Testis (tissue), 2 donors: ENCODE results near the gene DELE1.

Experiments
- POLR2A ChIP-seq: fragments of 450-650 bp; IDR thresholded peaks from one replicate; pipeline ENCODE4 v1.6.1; 2017; ENCODE audit warnings: antibody characterized with exemption, mild to moderate bottlenecking, moderate library complexity
- TF ChIP-seq, protein P1 (sequence below), 3 experiments: fragments of 450-650 bp in 2 of 3; fragments of 200-600 bp in 1 of 3; sonication (generic) in 1 of 3; IDR thresholded peaks; one replicate each; pipeline ENCODE4 v1.5.1; 2016 to 2019; ENCODE audit warnings: antibody characterized with exemption in 3 of 3, mild to moderate bottlenecking in 2 of 3, moderate library complexity in 1 of 3

DNA sequence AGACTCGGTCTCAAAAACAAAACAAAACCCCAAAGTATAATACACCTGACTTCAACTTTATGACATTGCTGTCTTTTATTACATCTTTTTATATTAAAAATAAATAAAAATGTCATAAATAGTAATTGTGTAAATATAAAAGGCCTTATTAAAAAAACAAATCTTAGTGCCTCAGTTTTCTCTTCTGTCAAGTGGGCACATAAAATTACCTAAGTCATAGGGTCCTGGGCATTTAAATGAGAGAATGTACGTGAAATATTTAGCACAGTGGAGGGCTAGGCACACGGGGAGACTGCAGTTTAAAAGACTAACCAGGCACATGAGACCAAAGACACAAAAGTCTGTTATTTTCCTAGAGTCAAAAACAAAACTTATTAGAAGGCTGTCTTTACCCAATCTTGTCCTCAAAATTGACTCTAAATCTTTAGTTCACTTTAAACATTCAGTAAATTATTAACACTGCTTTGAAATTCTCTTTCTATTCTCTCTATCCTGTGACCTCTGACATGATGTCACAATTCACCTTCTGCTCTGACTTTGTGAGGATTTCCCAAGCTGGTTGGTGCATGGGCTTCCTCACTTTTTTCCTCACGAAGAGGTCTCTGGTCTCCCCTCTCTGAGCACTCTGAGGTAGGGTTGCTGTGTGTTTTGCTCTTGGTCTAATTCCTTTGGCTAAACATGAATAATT, 42.7 kb downstream of the DELE1 start:
- no peak for TF ChIP-seq POLR2A
- TF ChIP-seq, protein P1, sequence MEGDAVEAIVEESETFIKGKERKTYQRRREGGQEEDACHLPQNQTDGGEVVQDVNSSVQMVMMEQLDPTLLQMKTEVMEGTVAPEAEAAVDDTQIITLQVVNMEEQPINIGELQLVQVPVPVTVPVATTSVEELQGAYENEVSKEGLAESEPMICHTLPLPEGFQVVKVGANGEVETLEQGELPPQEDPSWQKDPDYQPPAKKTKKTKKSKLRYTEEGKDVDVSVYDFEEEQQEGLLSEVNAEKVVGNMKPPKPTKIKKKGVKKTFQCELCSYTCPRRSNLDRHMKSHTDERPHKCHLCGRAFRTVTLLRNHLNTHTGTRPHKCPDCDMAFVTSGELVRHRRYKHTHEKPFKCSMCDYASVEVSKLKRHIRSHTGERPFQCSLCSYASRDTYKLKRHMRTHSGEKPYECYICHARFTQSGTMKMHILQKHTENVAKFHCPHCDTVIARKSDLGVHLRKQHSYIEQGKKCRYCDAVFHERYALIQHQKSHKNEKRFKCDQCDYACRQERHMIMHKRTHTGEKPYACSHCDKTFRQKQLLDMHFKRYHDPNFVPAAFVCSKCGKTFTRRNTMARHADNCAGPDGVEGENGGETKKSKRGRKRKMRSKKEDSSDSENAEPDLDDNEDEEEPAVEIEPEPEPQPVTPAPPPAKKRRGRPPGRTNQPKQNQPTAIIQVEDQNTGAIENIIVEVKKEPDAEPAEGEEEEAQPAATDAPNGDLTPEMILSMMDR (IDR thresholded peaks at IDR 0.05): no peak
